K562 (cell line): ENCODE results near the gene MEOX1. TPM values are rescaled to one million over a fixed set of nuclear protein-coding genes. Genes with fewer than 3 reads are reported as not detected.

ENCODE experiments used
- ATAC-seq: fragments of 200-7000 bp; cut with Tn5 transposase; 3 replicates; pipeline ENCODE4 v1.9.1; 2020; ENCODE audit warnings: moderate library complexity
- BruUV-seq: library from RNA; stranded (reverse); fragments of 400-500 nt; replicated peaks from 2 replicates; lab custom pipeline; 2021; lab: Mats Ljungman, UMichigan
- CTCF ChIA-PET: fragments of 300-600 bp; formaldehyde crosslinking; extraction: SDS; loops from one replicate; lab custom pipeline; 2021; ENCODE audit warnings: low intra/inter-chr PET ratio; lab: Yijun Ruan, JAX
- POLR2A ChIA-PET: fragments of 300-600, 350-650 bp; sonication (Branson Sonifier 250); formaldehyde crosslinking; extraction: SDS; loops from one replicate; lab custom pipeline; 2021; ENCODE audit warnings: antibody characterized with exemption, inconsistent platforms; lab: Yijun Ruan, JAX
- DNase-seq, 4 experiments: peaks; one replicate each; pipeline versions ENCODE4 v3.0.0 to v3.0.0-alpha.2; 2011 to 2018; ENCODE audit warnings: low spot score in 3 of 4, mixed read lengths in 3 of 4; ENCODE audit errors: extremely low read depth in 1 of 4
- FAIRE-seq: peaks from 2 replicates; lab custom pipeline; 2011; peaks lifted over from hg19 to GRCh38; lab: Jason Lieb, UNC
- H2AFZ ChIP-seq: 2 replicates; pipeline ENCODE4 v1.6.0; 2011; ENCODE audit warnings: low read depth, low read length, control low read depth, inconsistent platforms
- H3K27ac ChIP-seq: fragments of 200-600 bp; 3 replicates; pipeline ENCODE4 v1.8.0; 2011; ENCODE audit warnings: low read depth, mild to moderate bottlenecking, control low read depth, inconsistent platforms, low read length, moderate library complexity, mixed read lengths; ENCODE audit errors: extremely low read depth
- H3K27me3 ChIP-seq, 2 experiments: fragments of 300-600 bp in 1 of 2; 2 replicates in 1 of 2; 3 replicates in 1 of 2; pipeline versions ENCODE4 v1.6.0 to v1.8.0; 2011; ENCODE audit warnings: inconsistent platforms in 2 of 2, low read length in 2 of 2, mild to moderate bottlenecking in 1 of 2, mixed read lengths in 1 of 2, moderate library complexity in 1 of 2; ENCODE audit not compliant: control insufficient read depth in 2 of 2, insufficient read depth in 2 of 2
- H3K36me3 ChIP-seq: fragments of 300-600 bp; 3 replicates; pipeline ENCODE4 v1.8.0; 2011; ENCODE audit warnings: mild to moderate bottlenecking, low read length, inconsistent platforms; ENCODE audit not compliant: control insufficient read depth, insufficient read depth
- H3K4me1 ChIP-seq, 2 experiments: fragments of 200-600 bp in 1 of 2; replicated peaks in 1 of 2; 2 replicates in 1 of 2; 3 replicates in 1 of 2; pipeline versions ENCODE4 v1.5.1 to v1.8.0; 2011; ENCODE audit warnings: inconsistent platforms in 2 of 2, low read length in 2 of 2, mild to moderate bottlenecking in 1 of 2, mixed read lengths in 1 of 2, moderate library complexity in 1 of 2; ENCODE audit not compliant: control insufficient read depth in 2 of 2, insufficient read depth in 2 of 2
- H3K4me2 ChIP-seq: 2 replicates; pipeline ENCODE4 v1.6.1; 2011; ENCODE audit warnings: low read length, control low read depth, inconsistent platforms, mixed read lengths; ENCODE audit not compliant: insufficient read depth
- H3K4me3 ChIP-seq: fragments of 200-600 bp; sonication (generic), shearing (Covaris generic); 2 replicates; pipeline ENCODE4 v1.5.1; 2016; ENCODE audit warnings: control low read depth, inconsistent platforms
- H3K79me2 ChIP-seq: fragments of 200-600 bp; 3 replicates; pipeline ENCODE4 v1.8.0; 2011; ENCODE audit warnings: low read length, inconsistent platforms; ENCODE audit not compliant: control insufficient read depth, insufficient read depth
- H3K9ac ChIP-seq, 2 experiments: 2 replicates each; pipeline versions ENCODE4 v1.6.0 to v1.6.1; 2011; ENCODE audit warnings: low read depth in 2 of 2, low read length in 2 of 2, control low read depth in 1 of 2, inconsistent platforms in 1 of 2, mild to moderate bottlenecking in 1 of 2, mixed read lengths in 1 of 2; ENCODE audit not compliant: insufficient read depth in 1 of 2
- H3K9me1 ChIP-seq: one replicate; pipeline ENCODE4 v1.6.0; 2011; ENCODE audit warnings: inconsistent platforms, mild to moderate bottlenecking, low read length, moderate library complexity; ENCODE audit not compliant: control insufficient read depth, insufficient read depth
- H3K9me3 ChIP-seq: replicated peaks from 2 replicates; pipeline ENCODE4 v1.5.1; 2011; ENCODE audit warnings: low read depth, low read length, inconsistent platforms; ENCODE audit not compliant: control insufficient read depth, insufficient read depth
- H4K20me1 ChIP-seq: replicated peaks from 2 replicates; pipeline ENCODE4 v1.6.1; 2011; ENCODE audit warnings: low read length, inconsistent platforms, mixed read lengths; ENCODE audit not compliant: control insufficient read depth, insufficient read depth
- ADNP ChIP-seq: fragments of 200-800 bp; sonication (Bioruptor generic); IDR thresholded peaks from 2 replicates; pipeline ENCODE4 v1.6.1; 2016; ENCODE audit warnings: missing genetic modification characterization, missing compliant biosample characterization
- CTCF ChIP-seq, 3 experiments: IDR thresholded peaks in 2 of 3; conservative IDR thresholded peaks in 1 of 3; 2 replicates each; pipeline ENCODE4 v1.5.1; 2011 to 2012; ENCODE audit warnings: low read length in 3 of 3, mild to moderate bottlenecking in 3 of 3, control low read depth in 2 of 3, improper control_type of control experiment in 1 of 3, inconsistent platforms in 1 of 3, low read depth in 1 of 3, mixed read lengths in 1 of 3, moderate library complexity in 1 of 3; ENCODE audit not compliant: insufficient read depth in 2 of 3
- HDAC2 ChIP-seq: fragments of 450-650 bp; IDR thresholded peaks from 2 replicates; pipeline ENCODE4 v1.6.1; 2016; ENCODE audit warnings: mild to moderate bottlenecking
- MAFG ChIP-seq: fragments of 450-650 bp; conservative IDR thresholded peaks from 2 replicates; pipeline ENCODE4 v1.6.1; 2016; ENCODE audit warnings: missing genetic modification characterization, missing compliant biosample characterization
- MED1 ChIP-seq: sonication (generic); formaldehyde crosslinking; IDR thresholded peaks from 2 replicates; pipeline ENCODE4 v1.8.1; 2023; ENCODE audit warnings: missing genetic modification reagents, borderline replicate concordance
- POLR2H ChIP-seq: IDR thresholded peaks from 2 replicates; pipeline ENCODE4 v1.6.1; 2016; ENCODE audit warnings: missing genetic modification characterization, low read depth, mild to moderate bottlenecking, control low read depth, missing compliant biosample characterization, moderate library complexity
- SMARCC2 ChIP-seq: fragments of 450-650 bp; IDR thresholded peaks from 2 replicates; pipeline ENCODE4 v1.6.1; 2017; ENCODE audit warnings: antibody characterized with exemption, moderate library complexity, mild to moderate bottlenecking, low read depth
- XRCC4 ChIP-seq: IDR thresholded peaks from one replicate; pipeline ENCODE4 v1.6.1; 2011; ENCODE audit not compliant: insufficient read depth, insufficient read length; ENCODE audit errors: extremely low read depth
- XRCC5 ChIP-seq: fragments of 200-400 bp; formaldehyde crosslinking; IDR thresholded peaks from 2 replicates; pipeline ENCODE4 v1.6.1; 2017; ENCODE audit warnings: low read depth, mild to moderate bottlenecking, low read length
- ZBTB12 ChIP-seq: fragments of 250-450 bp; sonication (Bioruptor Pico); IDR thresholded peaks from 2 replicates; pipeline ENCODE4 v1.4.0; 2020
- ZNF668 ChIP-seq: fragments of 250-450 bp; sonication (Bioruptor Pico); IDR thresholded peaks from 2 replicates; pipeline ENCODE4 v1.8.0; 2022; ENCODE audit warnings: mild to moderate bottlenecking, inconsistent platforms
- ZNF780A ChIP-seq: fragments of 250-450 bp; sonication (Bioruptor Pico); IDR thresholded peaks from 2 replicates; pipeline ENCODE4 v1.5.0; 2021; ENCODE audit warnings: mild to moderate bottlenecking
- ZNF79 ChIP-seq: fragments of 250-450 bp; sonication (Bioruptor Pico); IDR thresholded peaks from 2 replicates; pipeline ENCODE4 v1.4.0; 2020; ENCODE audit warnings: low read depth, mild to moderate bottlenecking, moderate library complexity
- WGBS: fragments of 100-300 bp; shearing (Covaris generic); methylation state at CpG from one replicate; pipeline ENCODE4 v1.1.6; 2016; ENCODE audit warnings: low coverage, mixed read lengths; ENCODE audit not compliant: insufficient coverage; ENCODE audit errors: missing lambda C conversion rate; 5-methylcytosine and 5-hydroxymethylcytosine counted together
- in situ Hi-C: fragments of 300-500 bp; cut with MboI; formaldehyde crosslinking; loops from 4 replicates; pipeline ENCODE4 v1.15.0; 2018; ENCODE audit warnings: inconsistent platforms, mixed read lengths
- intact Hi-C: fragments of 100-400 bp; cut with micrococcal nuclease; formaldehyde crosslinking; loops from 2 replicates; pipeline ENCODE4 v1.14.2; 2022
- polyA plus RNA-seq, 8 experiments: library from polyadenylated mRNA; depleted of rRNA in 4 of 8; stranded (reverse) in 5 of 8; unstranded in 3 of 8; fragments of >200 nt; fragmentation: Nextera tagmentation in 2 of 8; fragmentation: Illumina TruSeq in 1 of 8; extraction: Ambion mirVana in 2 of 8; extraction: Trizol in 1 of 8; gene quantifications; 2 replicates each; pipeline versions ENCODE4 v1.2.1 to v1.2.3, GENCODE V29; 2011 to 2014; ENCODE audit warnings: inconsistent platforms in 1 of 8, missing spikeins in 1 of 8
- total RNA-seq, 7 experiments: library from RNA; depleted of rRNA in 6 of 7; stranded (reverse); fragments of >200 nt in 6 of 7; fragmentation: Illumina TruSeq in 2 of 7; extraction: Trizol in 2 of 7; gene quantifications; 2 replicates each; pipeline versions ENCODE4 v1.2.1 to v1.2.3, GENCODE V29; 2011 to 2021; ENCODE audit warnings: low replicate concordance in 1 of 7
- TF ChIP-seq, protein P1 (sequence below): fragments of 250-450 bp; sonication (Bioruptor Pico); IDR thresholded peaks from 2 replicates; pipeline ENCODE4 v1.8.0; 2022; ENCODE audit warnings: inconsistent platforms, mild to moderate bottlenecking, moderate library complexity, borderline replicate concordance

The MEOX1 gene
- total and polyA plus RNA-seq, 9 of the 15 experiments (the other 6 are each of a cell fraction or from before 2014, with no cell fraction given) = not detected

- TF ChIP-seq ZNF668 (CRISPR knock-in tag) (no peak), XRCC5 (no peak), POLR2H (tag) (no peak), ZNF780A (no peak)
- TF ChIP-seq, protein P1, sequence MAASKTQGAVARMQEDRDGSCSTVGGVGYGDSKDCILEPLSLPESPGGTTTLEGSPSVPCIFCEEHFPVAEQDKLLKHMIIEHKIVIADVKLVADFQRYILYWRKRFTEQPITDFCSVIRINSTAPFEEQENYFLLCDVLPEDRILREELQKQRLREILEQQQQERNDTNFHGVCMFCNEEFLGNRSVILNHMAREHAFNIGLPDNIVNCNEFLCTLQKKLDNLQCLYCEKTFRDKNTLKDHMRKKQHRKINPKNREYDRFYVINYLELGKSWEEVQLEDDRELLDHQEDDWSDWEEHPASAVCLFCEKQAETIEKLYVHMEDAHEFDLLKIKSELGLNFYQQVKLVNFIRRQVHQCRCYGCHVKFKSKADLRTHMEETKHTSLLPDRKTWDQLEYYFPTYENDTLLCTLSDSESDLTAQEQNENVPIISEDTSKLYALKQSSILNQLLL = no peak
Observed at GRCh38 chr17:43679911-43680310, 18.2 kb upstream of the MEOX1 start (continued).

GRCh38 chr17:43679401-43679800 is 17.7 kb upstream of the MEOX1 start:
- Histone ChIP-seq H3K4me3 (no peak overlapping the region), H4K20me1 (no peaks in the 10 kb centered on the region), H3K27ac (no peak overlapping the region), H2AFZ (no peak overlapping the region), H3K4me1 (peaks cover 0 to 6% of the 10 kb centered on the region in 2 experiments; a peak in 2 of 5 replicates), H3K4me2 (no peak overlapping the region), H3K9me3 (no peaks in the 10 kb centered on the region), H3K27me3 (peaks cover 23 to 56% of the 10 kb centered on the region in 2 experiments), H3K36me3 (no peaks in the 10 kb centered on the region), H3K9ac (no peak overlapping the region), H3K79me2 (no peaks in the 10 kb centered on the region), H3K9me1 (no peaks in the 10 kb centered on the region)
- no TSS peak for BruUV-seq
- intact Hi-C loops (no loop called here), in situ Hi-C loops (no loop called here)
- TF ChIP-seq CTCF (IDR thresholded peaks at IDR 0.05 in 2 of 3, conservative IDR thresholded peaks at IDR 0.05 in 1 of 3; ENCODE audit: insufficient read depth in 2 of 3, low read depth in 1 of 3, low read length in 3 of 3) = no peak
- no peak for TF ChIP-seq ADNP (tag)
- TF ChIP-seq ZBTB12 = no peak
- no peak for TF ChIP-seq XRCC4
- TF ChIP-seq HDAC2 = no peak
- no peak for TF ChIP-seq SMARCC2
- TF ChIP-seq ZNF79 = no peak
- TF ChIP-seq MAFG (tag) = no peak
- no peak for TF ChIP-seq MED1 (CRISPR knock-in tag)
- DNase-seq (no peak), FAIRE-seq (no peak), ATAC-seq (no peak)
- WGBS = 0% methylated on average over 4 of the region's 4 CpGs
- POLR2A ChIA-PET = interaction anchor here (0.6 to 1.1 kb wide), 5 partner anchors 58 to 169 kb away, joined by 3 to 4 read pairs (median 3); no protein-coding TSS in a partner anchor
- CTCF ChIA-PET = no interaction called here
